NK-92 treated with Interleukin-12 subunit alpha and Interleukin-12 subunit beta, amount 100 ng/mL, for 24 hours (cell line): ENCODE measurements around the gene CCDC12.

Experiments used
- DNase-seq: peaks from one replicate; lab custom pipeline; 2025; lab: John Stamatoyannopoulos, UW

Gene CCDC12

DNA sequence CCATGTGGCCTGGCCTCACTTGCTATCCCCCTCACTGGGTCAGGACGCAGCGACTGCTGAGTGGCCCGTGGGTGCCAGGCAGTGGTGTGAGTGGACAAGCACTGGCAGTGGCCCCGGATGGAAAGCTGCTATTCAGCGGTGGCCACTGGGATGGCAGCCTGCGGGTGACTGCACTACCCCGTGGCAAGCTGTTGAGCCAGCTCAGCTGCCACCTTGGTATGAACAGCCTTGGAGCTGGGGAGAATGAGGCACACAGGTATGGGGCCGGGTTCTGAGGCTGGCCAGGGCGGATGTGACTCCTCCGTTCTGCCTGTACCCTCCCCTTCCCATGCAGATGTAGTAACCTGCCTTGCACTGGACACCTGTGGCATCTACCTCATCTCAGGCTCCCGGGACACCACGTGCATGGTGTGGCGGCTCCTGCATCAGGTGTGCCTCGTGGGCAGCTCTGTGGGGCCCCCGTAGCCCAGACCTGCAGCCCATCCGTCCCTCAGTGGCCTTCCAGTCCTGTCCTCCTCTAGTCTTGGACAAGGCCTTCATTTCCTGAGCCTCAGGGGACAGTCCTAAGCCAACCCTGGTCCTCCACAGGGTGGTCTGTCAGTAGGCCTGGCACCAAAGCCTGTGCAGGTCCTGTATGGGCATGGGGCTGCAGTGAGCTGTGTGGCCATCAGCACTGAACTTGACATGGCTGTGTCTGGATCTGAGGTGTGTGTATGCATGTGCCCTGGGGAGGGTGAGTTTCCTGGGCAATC is 31.1 kb upstream of the CCDC12 start:
- DNase-seq = no peak

DNA sequence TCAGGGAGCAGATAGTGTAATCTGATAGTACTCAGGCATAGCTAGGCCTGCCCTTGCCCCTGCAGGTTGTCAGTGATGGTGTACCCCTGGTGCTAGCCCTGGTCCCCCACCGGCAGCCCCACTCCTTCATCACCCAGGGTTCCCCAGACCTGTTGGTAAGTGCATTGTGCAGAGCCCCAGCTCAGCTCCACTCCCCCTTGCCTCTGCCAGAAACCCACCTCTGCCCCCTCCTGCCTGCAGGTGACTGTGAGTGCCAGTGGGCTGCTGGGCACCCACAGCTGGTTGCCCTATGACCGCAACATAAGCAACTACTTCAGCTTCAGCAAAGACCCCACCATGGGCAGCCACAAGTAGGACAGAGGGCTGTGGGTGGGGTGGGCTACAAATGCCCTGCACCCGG is 30.5 kb upstream of the CCDC12 start:
- DNase-seq = no peak

DNA sequence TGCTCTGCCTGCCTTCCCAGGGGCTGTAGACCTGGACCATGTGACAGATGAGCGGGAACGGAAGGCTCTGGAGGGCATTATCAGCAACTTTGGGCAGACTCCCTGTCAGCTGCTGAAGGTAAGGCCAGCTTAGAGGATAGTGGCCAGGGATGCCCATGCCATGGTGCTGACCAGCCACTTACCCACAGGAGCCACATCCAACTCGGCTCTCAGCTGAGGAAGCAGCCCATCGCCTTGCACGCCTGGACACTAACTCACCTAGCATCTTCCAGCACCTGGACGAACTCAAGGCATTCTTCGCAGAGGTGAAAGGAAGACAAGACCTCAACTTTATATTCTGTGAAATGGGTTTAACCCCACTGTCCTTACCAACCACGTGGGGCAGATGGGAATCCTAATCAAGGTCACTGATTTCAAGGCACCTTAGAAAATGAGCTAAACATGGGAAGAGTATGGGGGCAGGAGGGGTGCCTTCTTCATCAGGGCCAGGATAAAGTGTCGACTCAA is 29.7 kb upstream of the CCDC12 start:
- no peak for DNase-seq

DNA sequence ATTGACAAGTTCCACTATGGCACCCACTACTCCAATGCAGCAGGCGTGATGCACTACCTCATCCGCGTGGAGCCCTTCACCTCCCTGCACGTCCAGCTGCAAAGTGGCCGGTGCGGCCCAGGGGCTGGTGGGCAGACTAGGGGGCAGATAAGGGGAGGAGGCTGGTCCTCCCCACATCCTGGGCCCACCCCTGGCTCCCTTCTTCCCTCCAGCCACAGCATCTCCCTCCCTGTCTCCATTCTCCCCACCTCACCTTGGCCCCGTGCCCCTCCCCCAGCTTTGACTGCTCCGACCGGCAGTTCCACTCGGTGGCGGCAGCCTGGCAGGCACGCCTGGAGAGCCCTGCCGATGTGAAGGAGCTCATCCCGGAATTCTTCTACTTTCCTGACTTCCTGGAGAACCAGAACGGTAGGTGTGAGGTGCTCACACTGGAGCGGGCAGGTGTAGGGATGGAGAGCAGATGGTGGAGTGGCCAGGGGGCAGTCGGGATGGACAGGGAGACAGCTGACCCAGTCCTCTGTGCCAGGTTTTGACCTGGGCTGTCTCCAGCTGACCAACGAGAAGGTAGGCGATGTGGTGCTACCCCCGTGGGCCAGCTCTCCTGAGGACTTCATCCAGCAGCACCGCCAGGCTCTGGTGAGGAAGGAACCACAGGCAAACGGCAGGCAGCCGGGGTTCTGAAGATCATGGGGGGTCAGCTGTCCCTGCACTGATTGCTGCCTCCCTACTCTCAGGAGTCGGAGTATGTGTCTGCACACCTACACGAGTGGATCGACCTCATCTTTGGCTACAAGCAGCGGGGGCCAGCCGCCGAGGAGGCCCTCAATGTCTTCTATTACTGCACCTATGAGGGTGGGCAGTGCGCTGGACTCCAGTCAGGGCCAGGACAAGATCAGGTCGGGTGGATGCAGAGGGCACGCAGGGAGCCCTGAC is 28.9 kb upstream of the CCDC12 start:
- no peak for DNase-seq

DNA sequence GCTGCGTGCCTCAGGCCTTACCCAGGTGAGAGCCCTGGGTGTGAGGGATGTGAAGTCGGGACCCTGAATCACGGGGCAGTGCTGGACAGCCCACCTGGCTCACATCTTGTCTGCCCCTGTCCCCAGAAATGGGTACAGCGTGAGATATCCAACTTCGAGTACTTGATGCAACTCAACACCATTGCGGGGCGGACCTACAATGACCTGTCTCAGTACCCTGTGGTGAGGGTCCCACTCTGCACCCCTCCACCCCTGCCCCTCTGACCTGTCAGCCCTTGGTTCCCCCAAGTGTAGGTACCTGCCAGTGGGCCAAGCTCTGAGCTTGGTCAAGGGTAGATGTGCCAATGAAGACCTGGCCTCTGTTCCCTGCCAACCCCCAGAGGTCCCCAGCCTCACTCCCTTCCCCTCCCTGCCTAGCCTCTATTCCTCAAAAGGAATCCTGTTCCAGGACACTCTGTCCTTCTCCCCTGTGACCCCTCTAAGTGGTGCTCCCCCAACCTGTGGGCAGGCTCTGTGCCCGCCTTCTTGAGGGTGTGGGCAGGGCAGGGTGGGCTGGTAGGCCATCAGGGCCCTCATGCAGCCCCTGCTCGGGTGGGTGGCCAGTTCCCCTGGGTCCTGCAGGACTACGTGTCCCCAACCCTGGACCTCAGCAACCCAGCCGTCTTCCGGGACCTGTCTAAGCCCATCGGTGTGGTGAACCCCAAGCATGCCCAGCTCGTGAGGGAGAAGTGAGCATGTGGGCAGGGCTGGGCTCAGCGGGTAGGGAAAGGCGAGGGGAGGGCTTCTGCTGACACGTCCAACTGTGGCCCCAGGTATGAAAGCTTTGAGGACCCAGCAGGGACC is 28.0 kb upstream of the CCDC12 start:
- no peak for DNase-seq

DNA sequence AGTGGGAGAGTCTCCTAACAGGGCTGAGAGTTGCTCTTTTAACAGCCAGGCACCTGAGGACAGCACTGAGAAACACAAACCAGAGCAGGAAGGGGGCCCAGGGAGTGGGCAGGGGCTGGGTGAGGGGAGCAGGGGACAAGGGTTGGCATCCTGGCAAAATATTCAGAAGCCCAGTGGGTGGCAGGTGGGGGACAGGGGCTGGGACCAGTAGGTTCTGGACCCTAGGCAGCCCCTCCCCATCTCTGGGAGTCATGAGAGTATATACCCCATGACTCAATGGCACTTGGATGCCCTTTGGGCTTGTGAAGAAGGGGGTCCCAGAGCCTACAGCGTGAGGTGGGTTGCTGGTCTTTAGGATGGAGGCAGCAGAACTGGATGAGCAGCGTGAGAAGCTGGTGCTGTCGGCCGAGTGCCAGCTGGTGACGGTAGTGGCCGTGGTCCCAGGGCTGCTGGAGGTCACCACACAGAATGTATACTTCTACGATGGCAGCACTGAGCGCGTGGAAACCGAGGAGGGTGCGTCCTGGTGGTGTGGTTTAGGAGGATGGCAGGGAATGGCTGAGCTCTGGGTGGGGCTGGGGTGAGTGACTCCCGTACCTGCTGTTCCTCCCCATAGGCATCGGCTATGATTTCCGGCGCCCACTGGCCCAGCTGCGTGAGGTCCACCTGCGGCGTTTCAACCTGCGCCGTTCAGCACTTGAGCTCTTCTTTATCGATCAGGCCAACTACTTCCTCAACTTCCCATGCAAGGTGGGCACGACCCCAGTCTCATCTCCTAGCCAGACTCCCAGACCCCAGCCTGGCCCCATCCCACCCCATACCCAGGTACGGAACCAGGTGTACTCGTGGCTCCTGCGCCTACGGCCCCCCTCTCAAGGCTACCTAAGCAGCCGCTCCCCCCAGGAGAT is 27.2 kb upstream of the CCDC12 start:
- no peak for DNase-seq

DNA sequence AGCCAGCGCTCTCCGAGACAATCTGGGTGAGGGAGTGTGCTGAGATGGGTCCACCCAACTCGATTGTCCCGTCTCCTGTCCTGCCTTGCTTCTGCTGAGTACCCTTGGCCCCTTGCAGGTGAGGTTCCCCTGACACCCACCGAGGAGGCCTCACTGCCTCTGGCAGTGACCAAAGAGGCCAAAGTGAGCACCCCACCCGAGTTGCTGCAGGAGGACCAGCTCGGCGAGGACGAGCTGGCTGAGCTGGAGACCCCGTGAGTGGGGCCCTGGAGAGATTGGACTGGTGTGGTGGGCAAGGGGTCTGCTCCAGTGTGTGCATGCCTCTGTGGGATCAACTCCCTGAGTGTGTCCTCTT is 26.5 kb upstream of the CCDC12 start:
- no peak for DNase-seq

DNA sequence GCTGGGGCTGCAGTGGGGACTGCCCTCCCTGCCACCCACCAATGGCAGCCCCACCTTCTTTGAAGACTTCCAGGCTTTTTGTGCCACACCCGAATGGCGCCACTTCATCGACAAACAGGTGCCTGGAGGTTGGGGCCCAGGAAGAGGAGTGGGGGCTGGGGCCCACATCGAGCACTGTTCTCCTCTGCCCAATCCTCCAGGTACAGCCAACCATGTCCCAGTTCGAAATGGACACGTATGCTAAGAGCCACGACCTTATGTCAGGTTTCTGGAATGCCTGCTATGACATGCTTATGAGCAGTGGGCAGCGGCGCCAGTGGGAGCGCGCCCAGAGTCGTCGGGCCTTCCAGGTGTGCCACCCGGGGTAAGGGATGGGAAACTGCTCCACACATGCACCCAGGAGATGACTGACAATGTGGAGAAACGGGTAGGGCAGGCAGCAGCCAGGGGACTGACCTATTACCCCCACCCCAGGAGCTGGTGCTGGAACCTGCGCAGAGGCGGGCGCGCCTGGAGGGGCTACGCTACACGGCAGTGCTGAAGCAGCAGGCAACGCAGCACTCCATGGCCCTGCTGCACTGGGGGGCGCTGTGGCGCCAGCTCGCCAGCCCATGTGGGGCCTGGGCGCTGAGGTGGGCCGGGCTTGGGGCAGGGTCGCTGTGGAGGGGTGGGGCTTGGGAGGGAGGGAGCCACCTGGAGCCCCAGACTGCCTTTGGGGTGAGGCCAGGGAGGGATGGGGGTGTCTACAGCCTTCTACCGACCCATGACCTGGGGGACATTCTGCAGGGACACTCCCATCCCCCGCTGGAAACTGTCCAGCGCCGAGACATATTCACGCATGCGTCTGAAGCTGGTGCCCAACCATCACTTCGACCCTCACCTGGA is 25.9 kb upstream of the CCDC12 start:
- no peak for DNase-seq

DNA sequence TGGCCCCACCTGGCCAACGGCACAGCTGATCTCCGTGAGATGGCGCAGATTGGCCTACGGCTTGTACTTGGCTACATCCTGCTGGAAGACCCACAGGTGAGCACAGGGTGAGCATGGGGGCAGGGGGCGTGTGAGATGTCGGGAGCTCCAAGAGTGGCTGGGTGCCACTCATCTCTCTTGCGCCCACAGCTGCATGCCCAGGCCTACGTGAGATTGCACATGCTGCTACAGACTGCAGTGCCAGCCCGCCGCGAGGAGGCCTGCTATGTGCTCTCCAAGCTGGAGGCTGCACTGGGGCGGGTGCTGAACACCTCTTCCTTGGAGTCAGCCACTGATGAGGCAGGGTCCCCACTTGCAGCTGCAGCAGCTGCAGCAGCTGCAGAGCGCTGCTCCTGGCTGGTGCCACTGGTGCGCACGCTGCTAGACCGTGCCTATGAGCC is 25.2 kb upstream of the CCDC12 start:
- no peak for DNase-seq

DNA sequence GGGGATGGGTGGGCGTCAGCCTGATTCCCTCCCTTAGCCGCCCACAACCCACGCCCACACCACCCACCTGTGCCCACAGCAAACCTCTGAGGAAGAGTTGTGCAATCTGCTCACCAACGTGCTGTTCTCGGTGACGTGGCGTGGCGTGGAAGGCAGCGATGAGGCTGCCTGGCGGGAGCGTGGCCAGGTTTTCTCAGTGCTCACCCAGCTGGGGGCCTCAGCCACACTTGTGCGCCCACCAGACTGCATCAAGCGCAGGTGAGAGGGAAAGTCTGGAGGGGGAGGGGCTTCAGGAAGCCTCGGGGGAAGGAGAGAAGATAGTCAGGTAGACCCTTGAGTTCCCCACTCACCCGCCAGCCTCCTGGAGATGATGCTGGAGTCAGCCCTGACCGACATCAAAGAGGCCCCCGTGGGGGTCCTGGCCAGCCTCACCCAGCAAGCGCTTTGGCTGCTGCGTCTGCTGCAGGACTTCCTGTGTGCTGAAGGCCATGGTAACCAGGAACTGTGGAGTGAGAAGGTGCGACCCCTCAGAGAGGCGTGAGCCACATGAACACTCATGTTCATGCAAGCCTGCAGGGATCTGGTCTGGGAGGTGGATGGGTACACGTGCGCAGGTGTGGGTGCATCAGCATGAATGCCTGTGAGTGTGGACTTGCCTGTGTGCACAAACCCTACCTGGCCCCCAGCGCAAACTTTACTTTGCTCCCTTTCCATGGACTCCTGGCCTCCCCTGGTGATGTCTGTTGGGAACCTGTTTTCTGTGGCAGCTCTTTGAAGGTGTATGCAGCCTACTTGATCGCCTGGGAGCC is 24.6 kb upstream of the CCDC12 start:
- DNase-seq = no peak

DNA sequence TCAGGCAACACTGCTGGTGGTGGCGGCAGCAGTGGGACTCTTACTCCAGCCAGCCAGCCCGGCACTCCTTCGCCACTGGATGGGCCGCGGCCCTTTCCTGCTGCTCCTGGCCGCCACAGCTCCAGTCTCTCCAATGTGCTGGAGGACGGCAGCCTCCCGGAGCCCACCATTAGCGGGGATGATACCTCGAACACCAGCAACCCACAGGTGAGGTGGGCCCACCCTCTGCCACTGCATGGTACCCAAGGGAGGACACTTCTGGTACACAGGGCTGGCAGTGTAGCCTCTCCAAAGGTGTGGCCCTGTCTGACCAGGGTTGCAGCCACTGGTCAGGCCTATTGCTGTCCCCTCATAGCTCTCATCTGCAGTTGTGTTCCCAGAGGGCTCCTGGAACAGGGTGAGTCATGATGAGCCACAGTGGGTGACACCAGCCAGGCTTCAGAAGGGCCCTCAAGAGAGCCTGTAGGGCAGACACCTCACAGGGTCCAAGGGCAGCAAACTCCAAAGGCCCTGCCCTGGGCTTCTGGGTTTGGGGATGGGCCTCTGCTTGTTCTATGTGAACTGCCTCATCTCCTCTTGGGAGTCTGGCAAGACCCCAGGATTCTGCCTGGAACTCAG is 23.8 kb upstream of the CCDC12 start:
- DNase-seq = no peak

DNA sequence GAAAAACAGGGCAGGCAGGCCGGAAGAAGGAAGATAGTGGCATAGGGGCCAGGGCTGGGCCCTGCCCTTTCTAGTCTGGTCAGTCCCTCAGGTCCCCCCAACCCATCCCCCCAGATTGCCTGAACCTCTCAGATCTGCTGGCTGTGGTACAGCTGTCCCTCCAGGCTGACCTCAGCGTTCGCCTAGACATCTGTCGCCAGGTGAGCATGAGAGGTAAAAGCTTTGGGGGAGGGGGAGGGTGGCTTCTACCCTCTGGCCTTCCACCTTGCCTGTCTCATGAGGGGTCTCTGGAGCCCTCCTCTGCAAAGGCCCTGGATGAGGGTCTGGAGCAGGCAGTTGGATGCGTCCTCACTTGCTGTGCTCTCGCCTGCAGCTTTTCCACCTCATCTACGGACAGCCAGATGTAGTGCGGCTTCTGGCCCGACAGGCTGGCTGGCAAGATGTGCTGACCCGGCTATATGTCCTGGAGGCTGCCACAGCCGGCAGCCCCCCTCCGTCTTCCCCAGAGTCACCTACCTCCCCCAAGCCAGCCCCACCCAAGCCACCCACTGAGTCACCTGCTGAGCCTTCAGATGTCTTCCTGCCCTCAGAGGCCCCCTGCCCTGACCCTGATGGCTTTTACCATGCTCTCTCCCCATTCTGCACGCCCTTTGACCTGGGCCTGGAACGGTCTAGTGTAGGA is 23.1 kb upstream of the CCDC12 start:
- no peak for DNase-seq

DNA sequence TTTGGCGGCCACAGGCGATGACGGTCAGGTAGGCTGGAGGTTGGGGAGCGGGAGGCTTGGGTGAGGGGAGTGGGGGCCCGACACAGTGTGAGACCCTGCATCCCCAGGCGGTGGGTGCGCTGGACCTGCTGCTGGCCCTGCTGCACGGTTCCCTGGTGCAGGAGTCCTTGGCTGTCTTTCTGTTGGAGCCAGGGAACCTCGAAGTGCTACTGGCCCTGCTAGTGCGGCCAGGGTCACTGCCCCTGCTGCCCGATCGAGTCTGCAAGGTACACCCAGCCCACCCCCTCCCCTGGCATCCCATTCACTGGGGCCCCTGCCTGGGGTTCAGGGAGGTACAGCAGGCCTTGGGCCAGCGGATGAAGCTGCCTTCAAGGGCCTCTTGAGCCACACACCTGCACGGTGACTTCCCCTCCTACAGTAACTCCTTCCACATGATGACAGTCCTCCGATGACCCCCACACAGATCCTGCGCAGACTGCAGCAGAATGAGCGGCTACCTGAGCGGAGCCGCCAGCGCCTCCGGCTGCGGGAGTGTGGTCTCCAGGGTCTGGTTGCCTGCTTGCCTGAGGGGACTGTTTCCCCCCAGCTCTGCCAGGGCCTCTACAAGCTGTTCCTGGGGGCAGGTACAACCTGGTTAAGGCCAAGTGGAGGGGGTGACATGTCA is 22.4 kb upstream of the CCDC12 start:
- DNase-seq = no peak

DNA sequence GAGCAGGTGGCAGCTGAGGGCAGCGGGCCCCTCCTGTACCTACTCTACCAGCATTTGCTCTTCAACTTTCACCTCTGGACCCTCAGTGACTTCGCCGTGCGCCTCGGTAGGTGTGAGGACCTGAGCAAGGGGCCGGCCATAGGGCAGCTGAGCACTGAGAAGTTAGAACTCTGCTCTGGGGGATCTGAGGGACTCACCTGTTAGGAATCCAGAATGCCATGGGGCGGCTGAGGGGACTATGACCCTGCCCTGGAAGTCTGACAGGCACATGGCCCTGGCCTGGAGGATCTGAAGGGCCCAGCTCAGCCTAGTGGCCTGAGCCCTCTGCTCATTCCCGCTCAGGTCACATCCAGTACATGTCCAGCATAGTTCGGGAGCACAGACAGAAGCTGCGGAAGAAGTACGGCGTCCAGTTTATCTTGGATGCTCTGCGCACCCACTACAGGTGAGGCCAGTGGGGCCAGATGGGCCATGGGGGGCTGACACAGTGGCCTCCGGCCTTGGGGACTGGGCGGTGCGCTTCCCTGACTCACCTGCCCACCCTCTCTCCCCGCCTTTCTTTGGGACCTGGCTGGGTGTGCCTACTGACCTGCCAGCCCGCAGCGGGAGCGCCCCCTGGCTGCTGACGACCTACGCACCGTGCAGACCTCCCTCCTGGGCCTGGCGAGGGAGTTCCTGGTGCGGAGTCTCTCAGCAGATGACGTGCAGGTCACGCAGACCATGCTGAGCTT is 21.7 kb upstream of the CCDC12 start:
- DNase-seq = peak; percentile 15

DNA sequence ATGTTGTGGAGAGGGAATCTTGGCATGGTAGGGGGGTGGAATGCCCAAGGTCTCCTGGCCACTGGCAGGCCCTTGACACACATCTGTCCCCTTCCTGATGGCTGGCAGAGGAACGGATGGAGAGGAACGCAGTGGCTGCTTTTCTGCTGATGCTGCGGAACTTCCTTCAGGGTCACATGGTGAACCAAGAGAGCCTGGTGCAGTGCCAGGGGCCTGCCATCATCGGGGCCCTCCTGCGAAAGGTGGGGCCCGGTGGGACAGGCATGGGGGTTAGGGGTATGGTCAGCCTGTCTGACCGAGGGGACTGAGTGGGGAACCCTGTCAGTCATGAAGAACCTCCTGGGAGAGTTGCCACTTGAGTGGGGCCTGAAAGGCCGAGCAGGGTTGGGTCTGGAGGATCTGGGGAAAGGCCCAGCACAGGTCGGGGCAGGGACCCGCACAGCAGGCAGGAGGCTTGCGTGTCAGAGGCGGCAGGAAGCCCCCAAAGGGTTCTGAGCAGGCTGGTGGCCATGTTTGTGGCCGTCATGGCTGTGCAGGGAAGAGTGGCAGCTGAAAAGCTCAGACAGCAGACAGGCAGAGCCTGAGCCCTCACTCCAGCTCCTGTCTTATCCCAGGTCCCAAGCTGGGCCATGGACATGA is 21.0 kb upstream of the CCDC12 start:
- no peak for DNase-seq

DNA sequence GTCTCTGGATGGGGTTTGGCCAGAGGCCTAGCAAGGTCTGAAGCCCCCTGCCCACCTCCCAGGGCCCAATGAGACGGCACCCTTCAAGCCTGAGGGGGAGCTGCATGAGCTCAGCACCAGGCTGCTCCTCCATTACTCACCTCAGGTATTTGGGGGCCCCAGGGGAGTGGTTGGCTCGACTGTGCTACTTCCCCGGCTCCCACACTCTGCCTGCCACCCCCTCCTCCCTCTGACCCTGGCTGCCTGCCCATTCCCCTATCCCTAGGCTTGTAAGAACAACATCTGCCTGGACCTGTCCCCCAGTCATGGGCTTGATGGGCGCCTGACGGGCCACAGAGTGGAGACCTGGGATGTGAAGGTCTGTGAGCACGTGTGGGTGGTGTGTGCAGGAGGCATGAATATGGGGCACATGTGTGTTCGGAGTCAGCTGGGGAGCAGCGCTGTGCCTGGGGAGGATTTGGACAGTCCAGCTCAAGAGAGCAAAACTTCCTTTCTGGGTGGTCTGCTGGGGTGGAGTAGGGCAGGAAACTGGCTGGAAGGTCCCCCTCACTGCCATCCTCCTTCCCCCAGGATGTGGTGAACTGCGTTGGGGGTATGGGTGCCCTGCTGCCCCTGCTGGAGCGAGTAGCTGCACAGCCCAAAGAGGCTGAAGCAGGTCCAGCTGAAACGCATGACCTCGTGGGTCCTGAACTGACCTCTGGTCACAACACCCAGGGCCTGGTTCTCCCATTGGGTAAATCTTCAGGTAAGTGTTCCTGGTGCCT is 20.3 kb upstream of the CCDC12 start:
- DNase-seq = no peak
